Endometrial microvascular endothelial cells (primary cell): ENCODE measurements around the gene SH3RF3. TPM values are rescaled to one million over a fixed set of nuclear protein-coding genes. Genes with fewer than 3 reads are reported as not detected.

Experiments used
- in situ Hi-C: cut with HindIII; loops from 2 replicates; pipeline ENCODE4 v1.10.0; 2017; ENCODE audit warnings: low sequenced_read_pairs, low pct_unique_long_range_greater_than_20kb; ENCODE audit errors: inconsistent ontology term
- total RNA-seq: library from RNA; depleted of rRNA; stranded (reverse); fragments of >200 nt; gene quantifications from one replicate; pipeline ENCODE4 v1.2.3, GENCODE V29; 2015; ENCODE audit errors: inconsistent ontology term

SH3RF3 gene
- total RNA-seq, 1 donor from 2014 or later, result 11.7 TPM

GRCh38 chr2:109331896-109332848 is 203.2 kb downstream of the SH3RF3 start:
- in situ Hi-C loops, result no loop called here

GRCh38 chr2:109332880-109333279 is 203.9 kb downstream of the SH3RF3 start:
- in situ Hi-C loops, result no loop called here

- in situ Hi-C loops, result no loop called here
These were observed 204.6 kb downstream of the SH3RF3 start for GRCh38 chr2:109333414-109334210.

GRCh38 chr2:109335631-109336176 is 206.7 kb downstream of the SH3RF3 start:
- in situ Hi-C loops, result no loop called here

- in situ Hi-C loops, result no loop called here
These were observed 207.3 kb downstream of the SH3RF3 start for GRCh38 chr2:109336296-109336695.

- in situ Hi-C loops, result no loop called here
These were observed 208.2 kb downstream of the SH3RF3 start for GRCh38 chr2:109337221-109337620.

GRCh38 chr2:109339519-109339966 is 210.5 kb downstream of the SH3RF3 start:
- in situ Hi-C loops, result no loop called here

GRCh38 chr2:109340381-109340780 is 211.4 kb downstream of the SH3RF3 start:
- in situ Hi-C loops, result no loop called here

- in situ Hi-C loops, result no loop called here
These were observed 212.6 kb downstream of the SH3RF3 start for GRCh38 chr2:109341355-109342255.

GRCh38 chr2:109342256-109342850 is 213.3 kb downstream of the SH3RF3 start:
- in situ Hi-C loops, result no loop called here

- in situ Hi-C loops, result no loop called here
These were observed 213.9 kb downstream of the SH3RF3 start for GRCh38 chr2:109342930-109343329.

GRCh38 chr2:109343460-109343859 is 214.5 kb downstream of the SH3RF3 start:
- in situ Hi-C loops, result no loop called here

- in situ Hi-C loops, result no loop called here
These were observed 215.3 kb downstream of the SH3RF3 start for GRCh38 chr2:109344270-109344805.

- in situ Hi-C loops, result no loop called here
These were observed 216.1 kb downstream of the SH3RF3 start for GRCh38 chr2:109345091-109345490.

- in situ Hi-C loops, result no loop called here
These were observed 216.9 kb downstream of the SH3RF3 start for GRCh38 chr2:109345653-109346480.

GRCh38 chr2:109346601-109347228 is 217.7 kb downstream of the SH3RF3 start:
- in situ Hi-C loops, result no loop called here

GRCh38 chr2:109347626-109348025 is 218.6 kb downstream of the SH3RF3 start:
- in situ Hi-C loops, result no loop called here
